Tibial nerve (tissue), 4 donors: Measurements from ENCODE around the gene TCEANC. TPM values are rescaled to one million over a fixed set of nuclear protein-coding genes. Genes with fewer than 3 reads are reported as not detected.
"Not testable (repeated sequence)": the region's sequence is repeated elsewhere in the genome, so short reads cannot be mapped to it uniquely, and the experiment has no call there.

Experiments
- DNase-seq, 2 donors: peaks; one replicate each; pipeline ENCODE4 v3.0.0-alpha.2; 2019; ENCODE audit warnings: low spot score in 2 of 2
- H3K27ac ChIP-seq, 4 donors: fragments of 200-600 bp; sonication (generic) in 3 of 4; one replicate each; pipeline ENCODE4 v1.5.1; 2017 to 2019; ENCODE audit warnings: mild to moderate bottlenecking in 1 of 4
- H3K27me3 ChIP-seq, 2 donors: fragments of 200-600 bp; sonication (generic) in 1 of 2; one replicate each; pipeline versions ENCODE4 v1.5.1 to v1.6.0; 2017 to 2019
- H3K36me3 ChIP-seq, 3 donors: fragments of 200-600 bp; sonication (generic); one replicate each; pipeline ENCODE4 v1.5.1; 2018 to 2019
- H3K4me1 ChIP-seq, 4 donors: fragments of 200-600 bp; sonication (generic) in 3 of 4; one replicate each; pipeline ENCODE4 v1.5.1; 2017 to 2019
- H3K4me3 ChIP-seq, 4 donors: fragments of 200-600 bp; sonication (generic) in 3 of 4; one replicate each; pipeline ENCODE4 v1.5.1; 2017 to 2019; ENCODE audit warnings: mild to moderate bottlenecking in 1 of 4, moderate library complexity in 1 of 4
- H3K9me3 ChIP-seq, 4 donors: fragments of 200-600 bp; sonication (generic) in 3 of 4; one replicate each; pipeline ENCODE4 v1.5.1; 2017 to 2019
- EP300 ChIP-seq, 2 donors: sonication (generic); formaldehyde crosslinking; IDR thresholded peaks; one replicate each; pipeline ENCODE4 v1.6.1; 2017; ENCODE audit warnings: antibody characterized with exemption in 2 of 2, mild to moderate bottlenecking in 1 of 2
- POLR2A ChIP-seq, 2 donors: fragments of 450-650 bp; IDR thresholded peaks; one replicate each; pipeline ENCODE4 v1.6.1; 2017; ENCODE audit warnings: antibody characterized with exemption in 2 of 2, mild to moderate bottlenecking in 2 of 2, moderate library complexity in 2 of 2
- WGBS, 2 donors: methylation state at CpG; one replicate each; pipeline ENCODE4 v1.1.5; 2018; 5-methylcytosine and 5-hydroxymethylcytosine counted together
- total RNA-seq, 4 donors: library from RNA; depleted of rRNA; stranded (reverse); fragments of >200 nt; gene quantifications; one replicate each; pipeline ENCODE4 v1.1.0, GENCODE V29; 2016
- TF ChIP-seq, protein P1 (sequence below), 5 experiments: fragments of 200-600 bp in 3 of 5; fragments of 450-650 bp in 2 of 5; sonication (generic) in 3 of 5; IDR thresholded peaks; one replicate each; pipeline ENCODE4 v1.5.1; 2016 to 2019; ENCODE audit warnings: antibody characterized with exemption in 5 of 5, mild to moderate bottlenecking in 3 of 5, moderate library complexity in 2 of 5

TCEANC gene
- total RNA-seq, 4 donors from 2014 or later: 2.9 to 6.1 (median 5.0) TPM

DNA sequence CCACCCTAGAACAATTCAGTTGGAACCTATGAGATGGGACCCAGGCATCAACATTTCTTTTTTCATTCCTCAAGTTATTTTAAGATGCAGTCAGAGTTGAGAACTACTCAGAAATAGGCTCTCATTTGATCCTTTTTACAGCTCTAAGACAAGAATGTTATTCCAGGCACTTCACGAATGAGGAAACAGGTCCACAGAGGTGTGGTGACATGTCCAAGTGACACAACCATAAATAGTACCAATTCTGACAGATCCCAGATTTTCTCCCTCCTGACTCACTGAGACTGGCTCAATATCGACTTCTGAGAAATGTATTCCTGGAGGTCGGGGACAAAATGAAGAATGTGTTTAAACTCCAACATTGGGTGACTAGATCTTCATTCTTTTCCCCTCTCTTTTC lies 11.1 kb downstream of the TCEANC start:
- Histone ChIP-seq H3K4me1 (peaks cover 0 to 20% (median 4%) of the 10 kb centered on the region in 4 donors), H3K4me3 (no peak overlapping the region), H3K27me3 (no peaks in the 10 kb centered on the region), H3K36me3 (no peaks in the 10 kb centered on the region), H3K9me3 (no peaks in the 10 kb centered on the region), H3K27ac (peak overlapping the region in 2 of 4 donors; percentile 18 to 50)
- WGBS, 2 donors: 90 to 91% methylated on average over 3 of the region's 3 CpGs
- no peak for DNase-seq
- TF ChIP-seq POLR2A (IDR thresholded peaks at IDR 0.05) (no peak), EP300 (IDR thresholded peaks at IDR 0.05) (no peak)
- TF ChIP-seq, protein P1, sequence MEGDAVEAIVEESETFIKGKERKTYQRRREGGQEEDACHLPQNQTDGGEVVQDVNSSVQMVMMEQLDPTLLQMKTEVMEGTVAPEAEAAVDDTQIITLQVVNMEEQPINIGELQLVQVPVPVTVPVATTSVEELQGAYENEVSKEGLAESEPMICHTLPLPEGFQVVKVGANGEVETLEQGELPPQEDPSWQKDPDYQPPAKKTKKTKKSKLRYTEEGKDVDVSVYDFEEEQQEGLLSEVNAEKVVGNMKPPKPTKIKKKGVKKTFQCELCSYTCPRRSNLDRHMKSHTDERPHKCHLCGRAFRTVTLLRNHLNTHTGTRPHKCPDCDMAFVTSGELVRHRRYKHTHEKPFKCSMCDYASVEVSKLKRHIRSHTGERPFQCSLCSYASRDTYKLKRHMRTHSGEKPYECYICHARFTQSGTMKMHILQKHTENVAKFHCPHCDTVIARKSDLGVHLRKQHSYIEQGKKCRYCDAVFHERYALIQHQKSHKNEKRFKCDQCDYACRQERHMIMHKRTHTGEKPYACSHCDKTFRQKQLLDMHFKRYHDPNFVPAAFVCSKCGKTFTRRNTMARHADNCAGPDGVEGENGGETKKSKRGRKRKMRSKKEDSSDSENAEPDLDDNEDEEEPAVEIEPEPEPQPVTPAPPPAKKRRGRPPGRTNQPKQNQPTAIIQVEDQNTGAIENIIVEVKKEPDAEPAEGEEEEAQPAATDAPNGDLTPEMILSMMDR (IDR thresholded peaks at IDR 0.05): no peak

DNA sequence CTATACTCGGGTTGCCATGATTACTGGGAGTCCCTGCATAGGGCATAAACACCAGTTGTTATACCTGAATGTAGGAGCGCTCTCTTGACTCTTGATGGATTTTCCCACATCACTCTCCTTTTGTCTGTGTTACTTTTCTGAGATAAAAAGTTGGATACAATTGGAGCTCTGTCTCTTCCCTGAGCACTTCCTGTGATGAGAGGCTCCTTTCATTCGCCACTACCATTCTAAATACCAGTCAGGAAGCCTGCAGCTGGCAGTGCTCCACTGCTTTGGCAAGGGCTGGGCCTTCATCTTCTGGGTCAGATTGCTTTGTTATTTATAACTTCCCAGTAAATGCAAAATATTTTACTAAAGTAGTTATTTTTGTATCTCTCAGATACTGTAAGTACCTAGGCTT lies 13.9 kb downstream of the TCEANC start:
- peaks cover 0 to 27% (median 4%) of the 10 kb centered on the region in 4 donors for H3K4me1 ChIP-seq
- TF ChIP-seq, protein P1 (IDR thresholded peaks at IDR 0.05): no peak
- TF ChIP-seq POLR2A (IDR thresholded peaks at IDR 0.05) (no peak), EP300 (IDR thresholded peaks at IDR 0.05) (no peak)
- H3K27me3 ChIP-seq: no peaks in the 10 kb centered on the region
- no peak overlapping the region for H3K4me3 ChIP-seq
- H3K9me3 ChIP-seq: no peaks in the 10 kb centered on the region
- 31 to 67% methylated on average over 3 of the region's 3 CpGs for WGBS, 2 donors
- peak overlapping the region in 2 of 4 donors; percentile 40 to 50 for H3K27ac ChIP-seq
- DNase-seq: no peak
- H3K36me3 ChIP-seq: no peaks in the 10 kb centered on the region

DNA sequence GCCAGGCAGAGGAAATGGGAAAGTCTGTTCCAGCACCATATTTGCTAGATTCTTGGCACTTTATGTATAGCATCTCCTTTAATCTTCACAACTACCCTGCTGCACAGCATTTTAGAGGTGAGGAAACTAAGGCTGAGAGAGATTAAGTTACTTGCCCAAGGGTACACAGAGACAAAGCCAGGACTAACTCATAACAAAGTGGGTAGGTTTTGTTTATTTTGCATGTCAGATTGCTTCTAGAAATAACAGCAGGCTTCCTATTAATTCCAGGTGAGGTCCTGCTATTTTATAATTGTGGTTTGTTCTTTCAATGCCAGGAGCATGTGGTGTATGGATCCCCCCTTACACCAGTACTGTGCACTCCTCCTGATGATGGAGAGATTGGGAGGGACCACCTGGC lies 15.0 kb downstream of the TCEANC start:
- Histone ChIP-seq H3K27ac (no peak overlapping the region), H3K4me3 (no peak overlapping the region), H3K27me3 (no peaks in the 10 kb centered on the region), H3K9me3 (no peaks in the 10 kb centered on the region), H3K4me1 (peaks cover 0 to 27% (median 4%) of the 10 kb centered on the region in 4 donors), H3K36me3 (no peaks in the 10 kb centered on the region)
- TF ChIP-seq, protein P1 (IDR thresholded peaks at IDR 0.05): no peak
- TF ChIP-seq EP300 (IDR thresholded peaks at IDR 0.05) (no peak), POLR2A (IDR thresholded peaks at IDR 0.05) (no peak)
- no peak for DNase-seq

DNA sequence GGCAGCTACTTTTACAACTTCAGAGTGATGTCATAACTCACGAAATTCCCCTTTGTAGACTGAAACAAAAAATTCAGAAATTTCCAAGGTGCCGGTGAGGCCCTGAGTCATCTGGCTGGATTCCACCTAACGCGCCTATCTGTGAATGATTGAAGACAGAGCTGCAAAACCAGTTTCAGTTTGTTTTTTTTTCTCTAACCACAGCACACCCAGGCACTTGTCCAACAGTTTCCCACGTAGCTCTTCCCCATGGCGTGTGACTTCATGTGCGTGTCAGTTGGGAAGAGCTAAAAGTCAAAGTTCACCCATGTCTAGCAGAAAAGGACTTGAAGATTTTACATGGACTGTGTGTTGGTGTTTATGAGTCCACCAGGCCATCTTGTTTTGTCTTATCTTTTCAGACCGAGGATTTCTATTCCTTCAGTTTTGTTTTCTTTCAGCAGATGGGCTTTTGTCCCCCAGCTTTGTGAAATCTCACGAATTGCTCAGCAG lies 16.4 kb downstream of the TCEANC start:
- peak; percentile 41 to 72 for DNase-seq
- H3K36me3 ChIP-seq: no peaks in the 10 kb centered on the region
- H3K9me3 ChIP-seq: no peaks in the 10 kb centered on the region
- TF ChIP-seq, protein P1 (IDR thresholded peaks at IDR 0.05): no peak
- peak in 1 of 2 donors; percentile 67 for TF ChIP-seq EP300 (IDR thresholded peaks at IDR 0.05)
- peak overlapping the region in 3 of 4 donors; percentile 12 to 57 (median 54) for H3K27ac ChIP-seq
- no peak overlapping the region for H3K4me3 ChIP-seq
- peaks cover 0 to 24% (median 4%) of the 10 kb centered on the region in 4 donors for H3K4me1 ChIP-seq
- 10 to 46% methylated on average over 9 of the region's 9 CpGs for WGBS, 2 donors
- no peaks in the 10 kb centered on the region for H3K27me3 ChIP-seq

DNA sequence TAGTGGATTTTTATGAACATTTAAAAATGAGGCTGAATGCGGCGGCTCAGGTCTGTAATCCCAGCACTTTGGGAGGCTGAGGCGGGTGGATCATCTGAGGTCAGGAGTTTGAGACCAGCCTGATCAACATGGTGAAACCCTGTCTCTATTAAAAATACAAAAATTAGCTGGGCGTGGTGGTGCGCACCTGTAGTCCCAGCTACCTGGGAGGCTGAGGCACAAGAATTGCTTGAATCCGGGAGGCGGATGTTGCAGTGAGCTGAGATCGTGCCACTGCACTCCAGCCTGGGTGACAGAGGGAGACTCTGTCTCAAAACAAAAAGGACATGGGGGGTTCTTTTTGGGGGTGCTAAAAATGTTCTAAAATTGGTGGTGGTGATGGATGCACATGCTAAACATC lies 16.8 kb downstream of the TCEANC start:
- not testable (repeated sequence) for H3K4me3 ChIP-seq, DNase-seq, H3K9me3 ChIP-seq, H3K36me3 ChIP-seq, H3K27me3 ChIP-seq
- WGBS, 2 donors: 88 to 93% methylated on average over 4 to 8 of the region's 8 CpGs
- H3K4me1 ChIP-seq: peaks cover 0 to 21% (median 4%) of the 10 kb centered on the region in 4 donors
- peak overlapping the region in 3 of 4 donors; percentile 12 to 57 (median 54) for H3K27ac ChIP-seq

DNA sequence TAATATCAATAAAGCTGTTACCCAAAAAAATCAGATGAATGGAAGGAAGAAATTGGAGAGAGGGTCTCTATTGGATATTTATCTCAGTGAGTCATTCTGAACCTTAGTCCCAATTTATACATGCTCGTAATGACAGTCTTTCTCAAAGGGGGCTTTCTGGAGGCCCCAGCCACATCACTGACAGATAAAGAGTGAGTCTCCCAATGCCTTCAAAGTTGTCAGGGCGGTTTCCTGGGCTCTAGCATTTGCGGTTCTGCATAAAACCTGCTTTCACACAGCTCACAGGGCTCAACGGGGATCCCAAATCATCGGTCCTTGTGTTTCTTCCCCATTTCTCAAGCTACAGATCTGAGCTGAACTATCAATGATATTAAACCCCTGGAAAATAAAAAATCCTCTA lies 17.3 kb downstream of the TCEANC start:
- no peak for DNase-seq
- no peak overlapping the region for H3K27ac ChIP-seq
- WGBS, 2 donors: 86 to 94% methylated on average over 5 of the region's 5 CpGs
- TF ChIP-seq, protein P1 (IDR thresholded peaks at IDR 0.05): no peak
- TF ChIP-seq POLR2A (IDR thresholded peaks at IDR 0.05) (no peak), EP300 (IDR thresholded peaks at IDR 0.05) (no peak)
- peaks cover 0 to 20% (median 4%) of the 10 kb centered on the region in 4 donors for H3K4me1 ChIP-seq
- H3K9me3 ChIP-seq: no peaks in the 10 kb centered on the region
- H3K4me3 ChIP-seq: no peak overlapping the region
- H3K36me3 ChIP-seq: no peaks in the 10 kb centered on the region
- no peaks in the 10 kb centered on the region for H3K27me3 ChIP-seq
